Panc1 (cell line): ENCODE data around the gene CLCN4. TPM values are rescaled to one million over a fixed set of nuclear protein-coding genes. Genes with fewer than 3 reads are reported as not detected.

Experiments used
- ATAC-seq: fragments of 200-7000 bp; cut with Tn5 transposase; 2 replicates; pipeline ENCODE4 v1.9.1; 2020; ENCODE audit warnings: mild to moderate bottlenecking, moderate library complexity
- BruUV-seq: library from RNA; stranded (reverse); fragments of 400-500 nt; replicated peaks from 2 replicates; lab custom pipeline; 2021; lab: Mats Ljungman, UMichigan
- CTCF ChIA-PET: fragments of 300-600 bp; sonication (Branson Sonifier 250); formaldehyde crosslinking; loops from one replicate; lab custom pipeline; 2022; ENCODE audit warnings: antibody characterized with exemption; lab: Charles Lee
- POLR2A ChIA-PET: fragments of 300-600 bp; sonication (Branson Sonifier 250); formaldehyde crosslinking; loops from one replicate; lab custom pipeline; 2022; ENCODE audit warnings: antibody characterized with exemption; lab: Charles Lee
- DNase-seq: peaks from one replicate; pipeline ENCODE4 v3.0.0-alpha.2; 2010; ENCODE audit warnings: low read depth, low spot score
- H3K27ac ChIP-seq: 2 replicates; pipeline ENCODE4 v1.5.1; 2011; ENCODE audit warnings: mild to moderate bottlenecking, low read length, inconsistent platforms
- H3K27me3 ChIP-seq: fragments of 200-500 bp; sonication (Bioruptor generic); 2 replicates; pipeline ENCODE4 v1.6.0; 2014; ENCODE audit warnings: low read length, inconsistent platforms; ENCODE audit not compliant: control insufficient read depth, insufficient read depth
- H3K36me3 ChIP-seq: fragments of 200-500 bp; sonication (Bioruptor generic); 2 replicates; pipeline ENCODE4 v1.5.1; 2014; ENCODE audit warnings: inconsistent platforms, mild to moderate bottlenecking, low read length, moderate library complexity; ENCODE audit not compliant: control insufficient read depth, insufficient read depth
- H3K4me1 ChIP-seq: 2 replicates; pipeline ENCODE4 v1.5.1; 2011; ENCODE audit warnings: inconsistent platforms, mild to moderate bottlenecking, low read length, moderate library complexity; ENCODE audit not compliant: control insufficient read depth, insufficient read depth
- H3K4me3 ChIP-seq, 2 experiments: 2 replicates each; pipeline ENCODE4 v1.5.1; 2011 to 2012; ENCODE audit warnings: low read depth in 2 of 2, low read length in 2 of 2, mild to moderate bottlenecking in 2 of 2, inconsistent platforms in 1 of 2, moderate library complexity in 1 of 2
- H3K9me3 ChIP-seq: fragments of 200-500 bp; sonication (Bioruptor generic); 2 replicates; pipeline ENCODE4 v1.5.1; 2014; ENCODE audit warnings: low read depth, mild to moderate bottlenecking, inconsistent platforms, low read length, moderate library complexity; ENCODE audit not compliant: control insufficient read depth, insufficient read depth
- CTCF ChIP-seq: fragments of 450-650 bp; IDR thresholded peaks from 2 replicates; pipeline ENCODE4 v1.5.1; 2017; ENCODE audit warnings: mild to moderate bottlenecking
- POLR2AphosphoS5 ChIP-seq: IDR thresholded peaks from 2 replicates; pipeline ENCODE4 v1.6.1; 2012; ENCODE audit warnings: mild to moderate bottlenecking, low read depth, low read length, moderate library complexity
- REST ChIP-seq, 2 experiments: IDR thresholded peaks; 2 replicates each; pipeline ENCODE4 v1.6.1; 2011 to 2012; ENCODE audit warnings: low read depth in 2 of 2, control low read depth in 1 of 2, low read length in 1 of 2, mild to moderate bottlenecking in 1 of 2, moderate library complexity in 1 of 2; ENCODE audit not compliant: insufficient read depth in 1 of 2
- SIN3A ChIP-seq: IDR thresholded peaks from 2 replicates; pipeline ENCODE4 v1.6.1; 2012; ENCODE audit warnings: low read depth, mild to moderate bottlenecking, low read length, moderate library complexity, borderline replicate concordance; ENCODE audit not compliant: insufficient read depth
- TCF7L2 ChIP-seq: IDR thresholded peaks from 2 replicates; pipeline ENCODE4 v1.6.1; 2011; ENCODE audit warnings: mild to moderate bottlenecking, low read depth, low read length, inconsistent platforms
- in situ Hi-C: cut with HindIII; loops from 2 replicates; pipeline ENCODE4 v1.10.0; 2016; ENCODE audit warnings: low sequenced_read_pairs, low pct_unique_long_range_greater_than_20kb
- intact Hi-C: fragments of 100-400 bp; cut with micrococcal nuclease; formaldehyde crosslinking; loops from one replicate; pipeline ENCODE4 v1.10.0; 2022; ENCODE audit not compliant: unreplicated experiment
- total RNA-seq: library from RNA; stranded (reverse); gene quantifications from one replicate; pipeline ENCODE4 v1.2.1, GENCODE V29; 2021; ENCODE audit not compliant: unreplicated experiment

Gene CLCN4
- total RNA-seq, 1 experiment from 2014 or later, result 2.5 TPM

GRCh38 chrX:10198254-10198653 lies 41.5 kb downstream of the CLCN4 start:
- no peaks in the 10 kb centered on the region for H3K4me1 ChIP-seq
- ChIA-PET CTCF (no interaction called here), POLR2A (no interaction called here)
- ATAC-seq (no peak), DNase-seq (no peak)
- TF ChIP-seq TCF7L2 (no peak), CTCF (no peak), REST (IDR thresholded peaks at IDR 0.05; ENCODE audit: insufficient read depth in 1 of 2, low read depth in 2 of 2, low read length in 1 of 2) (no peak), POLR2AphosphoS5 (no peak), SIN3A (no peak)
- BruUV-seq, result no TSS peak
- no peaks in the 10 kb centered on the region for H3K36me3 ChIP-seq
- H3K4me3 ChIP-seq, result no peak overlapping the region
- no peaks in the 10 kb centered on the region for H3K27me3 ChIP-seq
- in situ Hi-C loops, result no loop called here
- intact Hi-C loops, result loop anchor here (10.0 kb wide), 2 partner anchors 127 to 527 kb away; no protein-coding TSS in a partner anchor
- no peak overlapping the region for H3K27ac ChIP-seq
- H3K9me3 ChIP-seq, result no peaks in the 10 kb centered on the region

GRCh38 chrX:10199212-10199611 lies 42.4 kb downstream of the CLCN4 start:
- in situ Hi-C loops, result no loop called here
- no peak for ATAC-seq
- intact Hi-C loops, result loop anchor here (10.0 kb wide), 2 partner anchors 126 to 526 kb away; no protein-coding TSS in a partner anchor
- CTCF ChIA-PET, result no interaction called here
- Histone ChIP-seq H3K4me3 (no peak overlapping the region), H3K36me3 (no peaks in the 10 kb centered on the region), H3K9me3 (no peaks in the 10 kb centered on the region), H3K27me3 (no peaks in the 10 kb centered on the region), H3K27ac (no peak overlapping the region), H3K4me1 (no peaks in the 10 kb centered on the region)
- DNase-seq, result no peak
- TF ChIP-seq SIN3A, result no peak
- no peak for TF ChIP-seq POLR2AphosphoS5
- no TSS peak for BruUV-seq
- POLR2A ChIA-PET, result no interaction called here

GRCh38 chrX:10203617-10204016 lies 46.8 kb downstream of the CLCN4 start:
- in situ Hi-C loops (no loop called here), intact Hi-C loops (no loop called here)
- H3K36me3 ChIP-seq, result no peaks in the 10 kb centered on the region
- no peak overlapping the region for H3K4me3 ChIP-seq
- ChIA-PET POLR2A (no interaction called here), CTCF (no interaction called here)
- no peak for ATAC-seq
- BruUV-seq, result no TSS peak
- no peaks in the 10 kb centered on the region for H3K9me3 ChIP-seq
- no peak for DNase-seq
- no peak overlapping the region for H3K27ac ChIP-seq
- TF ChIP-seq SIN3A (no peak), TCF7L2 (no peak), REST (IDR thresholded peaks at IDR 0.05; ENCODE audit: insufficient read depth in 1 of 2, low read depth in 2 of 2, low read length in 1 of 2) (no peak), POLR2AphosphoS5 (no peak), CTCF (no peak)
- no peaks in the 10 kb centered on the region for H3K27me3 ChIP-seq
- no peaks in the 10 kb centered on the region for H3K4me1 ChIP-seq
